Measurements from ENCODE around the gene AK4. TPM values are rescaled to one million over a fixed set of nuclear protein-coding genes. Genes with fewer than 3 reads are reported as not detected.
A peak's percentile ranks its signal among the peaks of the same experiment; 100 is the strongest.

AK4 gene
- total and polyA plus RNA-seq, 2 of the 8 experiments (the other 6 are each of a cell fraction or from before 2014, with no cell fraction given): 64.5 to 175 TPM

DNA sequence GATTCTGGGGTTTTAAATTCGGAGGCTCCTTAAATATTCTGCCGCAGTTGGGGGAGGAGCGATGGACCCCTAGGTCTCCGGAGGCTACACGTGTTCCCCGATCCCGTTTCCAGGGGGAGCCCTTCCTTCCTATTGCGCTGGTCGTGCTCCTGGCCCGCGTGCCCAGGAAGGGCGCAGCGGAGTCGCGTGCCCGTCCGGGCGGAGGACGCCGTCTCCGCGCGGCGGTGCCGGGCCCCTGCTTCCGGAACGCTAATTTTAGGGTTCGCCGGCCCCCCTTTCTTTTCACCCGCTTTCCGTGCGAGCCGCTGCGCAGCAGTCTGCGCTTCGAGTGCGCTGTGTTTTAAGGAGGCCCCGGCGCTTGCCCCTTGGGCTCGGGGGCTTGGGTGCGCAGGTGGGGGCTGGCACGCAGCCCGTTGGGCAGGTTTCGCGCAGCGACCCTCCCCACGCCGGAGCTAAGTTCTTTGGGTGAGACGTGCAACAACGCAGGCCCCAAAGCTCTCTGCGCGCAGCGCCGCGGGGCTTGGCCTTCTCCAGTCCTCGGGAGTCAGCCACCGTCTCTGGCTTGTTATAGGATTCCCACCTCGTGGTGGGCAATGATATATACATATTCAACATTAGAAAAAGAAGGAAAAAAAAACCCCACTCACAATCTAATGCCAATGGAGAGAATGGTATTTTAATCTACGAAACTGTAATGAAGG, 117.8 kb downstream of the AK4 start (continued):
- TF ChIP-seq CTBP2 (IDR thresholded peaks at IDR 0.05; ENCODE audit: borderline replicate concordance, insufficient read depth, insufficient read length, low read length) (no peak), SUZ12 (IDR thresholded peaks at IDR 0.05; ENCODE audit: low read length) (no peak), YY1 (IDR thresholded peaks at IDR 0.05; ENCODE audit: low read depth, low read length) (no peak), EGR1 (IDR thresholded peaks at IDR 0.05; ENCODE audit: borderline replicate concordance, low read depth, low read length) (no peak), POU5F1 (IDR thresholded peaks at IDR 0.05; ENCODE audit: low read depth, low read length) (no peak), NANOG (IDR thresholded peaks at IDR 0.05; ENCODE audit: insufficient read depth, low read depth, low read length, poor library complexity, severe bottlenecking) (no peak), SP2 (IDR thresholded peaks at IDR 0.05; ENCODE audit: low read length) (no peak), CHD1 (IDR thresholded peaks at IDR 0.05; ENCODE audit: low read depth, low read length) (no peak), GABPA (IDR thresholded peaks at IDR 0.05; ENCODE audit: borderline replicate concordance, insufficient read depth, low read length) (0 out of 2 replicates have a peak, but pooled peaks have one; percentile 60), EZH2 (IDR thresholded peaks at IDR 0.05; ENCODE audit: low read depth, low read length, severe bottlenecking) (no peak), JUN (IDR thresholded peaks at IDR 0.05; ENCODE audit: low read depth, low read length) (no peak), SP1 (IDR thresholded peaks at IDR 0.05; ENCODE audit: low read depth, low read length) (no peak; the same call in 1 of the 2 replicates), POLR2AphosphoS5 (IDR thresholded peaks at IDR 0.05; ENCODE audit: low read depth, low read length) (peak; percentile 64; the same call in 1 of the 2 replicates), PHF8 (conservative IDR thresholded peaks at IDR 0.05; ENCODE audit: low read depth, low read length) (peak; percentile 61), TBP (IDR thresholded peaks at IDR 0.05; ENCODE audit: low read depth, low read length) (peak; percentile 53; the same call in 1 of the 2 replicates), BCL11A (IDR thresholded peaks at IDR 0.05; ENCODE audit: low read depth in 2 of 2, low read length in 2 of 2) (no peak), JUND (IDR thresholded peaks at IDR 0.05; ENCODE audit: low read length) (no peak), NRF1 (IDR thresholded peaks at IDR 0.05; ENCODE audit: low read depth, low read length) (0 out of 2 replicates have a peak, but pooled peaks have one; percentile 18), KDM5A (IDR thresholded peaks at IDR 0.05; ENCODE audit: low read length) (no peak), EP300 (IDR thresholded peaks at IDR 0.05; ENCODE audit: borderline replicate concordance in 1 of 2, low read depth in 2 of 2, low read length in 2 of 2) (0 out of 3 replicates have a peak, but pooled peaks of 1 of the 2 experiments have one; percentile 6), RXRA (IDR thresholded peaks at IDR 0.05; ENCODE audit: insufficient read depth, low read depth, low read length) (no peak), CEBPB (IDR thresholded peaks at IDR 0.05; ENCODE audit: low read depth, low read length) (no peak), SRF (IDR thresholded peaks at IDR 0.05; ENCODE audit: low read depth, low read length) (no peak), TEAD4 (IDR thresholded peaks at IDR 0.05; ENCODE audit: low read depth, low read length) (no peak)
- TF ChIP-seq, protein P1, sequence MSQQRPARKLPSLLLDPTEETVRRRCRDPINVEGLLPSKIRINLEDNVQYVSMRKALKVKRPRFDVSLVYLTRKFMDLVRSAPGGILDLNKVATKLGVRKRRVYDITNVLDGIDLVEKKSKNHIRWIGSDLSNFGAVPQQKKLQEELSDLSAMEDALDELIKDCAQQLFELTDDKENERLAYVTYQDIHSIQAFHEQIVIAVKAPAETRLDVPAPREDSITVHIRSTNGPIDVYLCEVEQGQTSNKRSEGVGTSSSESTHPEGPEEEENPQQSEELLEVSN (IDR thresholded peaks at IDR 0.05): peak; percentile 92

Measured in H1 (cell line).